Right atrium auricular region (tissue), 2 donors: Measurements from ENCODE around the gene MBD3. TPM values are rescaled to one million over a fixed set of nuclear protein-coding genes. Genes with fewer than 3 reads are reported as not detected.

Experiments used
- DNase-seq: peaks from one replicate; pipeline ENCODE4 v3.0.0-alpha.2; 2019; ENCODE audit warnings: low spot score
- H3K27ac ChIP-seq, 2 donors: fragments of 200-600 bp; sonication (generic); 1 replicate in 1 of 2; 2 replicates in 1 of 2; pipeline ENCODE4 v1.5.1; 2016 to 2019
- H3K27me3 ChIP-seq, 2 donors: fragments of 200-600 bp; sonication (generic); one replicate each; pipeline versions ENCODE4 v1.5.1 to v1.6.0; 2017 to 2019
- H3K36me3 ChIP-seq: fragments of 200-600 bp; sonication (generic); one replicate; pipeline ENCODE4 v1.5.1; 2016
- H3K4me1 ChIP-seq, 2 donors: fragments of 200-600 bp; sonication (generic); one replicate each; pipeline versions ENCODE4 v1.5.1 to v1.6.0; 2017 to 2019
- H3K4me3 ChIP-seq, 2 donors: fragments of 200-600 bp; sonication (generic); 1 replicate in 1 of 2; 2 replicates in 1 of 2; pipeline ENCODE4 v1.5.1; 2017 to 2019; ENCODE audit warnings: mild to moderate bottlenecking in 1 of 2, moderate library complexity in 1 of 2
- H3K9me3 ChIP-seq, 2 donors: fragments of 200-600 bp; sonication (generic); one replicate each; pipeline ENCODE4 v1.5.1; 2019
- CTCF ChIP-seq, 2 donors: fragments of 200-600 bp; sonication (generic); IDR thresholded peaks; one replicate each; pipeline ENCODE4 v1.5.1; 2019; ENCODE audit warnings: antibody characterized with exemption in 2 of 2
- total RNA-seq, 2 donors: library from RNA; depleted of rRNA; stranded (reverse); fragments of >200 nt; gene quantifications; one replicate each; pipeline ENCODE4 v1.1.0, GENCODE V29; 2016

Gene MBD3
- total RNA-seq, 2 donors from 2014 or later = 64.3 to 86.8 TPM

GRCh38 chr19:1528596-1529429 lies 63.9 kb downstream of the MBD3 start:
- Histone ChIP-seq H3K9me3 (no peaks in the 10 kb centered on the region), H3K4me1 (peaks cover 0 to 7% of the 10 kb centered on the region in 2 donors), H3K27ac (no peak overlapping the region), H3K27me3 (peaks cover 0 to 2% of the 10 kb centered on the region in 2 donors), H3K36me3 (no peaks in the 10 kb centered on the region), H3K4me3 (no peak overlapping the region)
- DNase-seq = no peak
- no peak for TF ChIP-seq CTCF (IDR thresholded peaks at IDR 0.05)

DNA sequence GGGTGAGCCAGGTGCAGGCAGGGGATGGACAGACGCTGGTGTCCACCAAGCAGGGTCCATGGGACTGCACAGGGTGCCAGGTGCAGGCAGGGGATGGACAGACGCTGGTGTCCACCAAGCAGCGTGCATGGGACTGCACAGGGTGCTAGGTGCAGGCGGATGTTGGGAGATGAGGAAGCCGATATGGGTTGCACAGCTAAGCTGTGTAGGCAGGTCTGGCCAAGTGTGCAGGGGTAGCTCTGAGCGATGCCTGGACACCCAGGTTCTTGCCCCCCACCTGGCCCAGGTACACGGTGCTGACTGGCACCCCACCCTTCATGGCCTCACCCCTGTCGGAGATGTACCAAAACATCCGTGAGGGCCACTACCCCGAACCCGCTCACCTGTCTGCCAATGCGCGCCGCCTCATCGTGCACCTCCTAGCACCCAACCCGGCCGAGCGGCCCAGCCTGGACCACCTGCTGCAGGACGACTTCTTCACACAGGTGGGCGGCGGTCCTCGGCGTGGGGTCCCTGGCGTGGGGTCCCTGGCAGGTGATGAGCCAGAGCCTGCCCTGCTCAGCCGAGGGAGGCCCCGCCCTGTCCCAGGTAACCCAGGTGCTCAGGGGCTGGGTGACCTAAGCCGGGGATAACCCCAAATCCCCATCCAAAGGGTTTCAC lies 64.9 kb downstream of the MBD3 start:
- TF ChIP-seq CTCF (IDR thresholded peaks at IDR 0.05) = no peak
- H3K36me3 ChIP-seq = no peaks in the 10 kb centered on the region
- H3K4me1 ChIP-seq = peaks cover 0 to 12% of the 10 kb centered on the region in 2 donors
- H3K27me3 ChIP-seq = peaks cover 0 to 2% of the 10 kb centered on the region in 2 donors
- H3K27ac ChIP-seq = no peak overlapping the region
- no peak for DNase-seq
- H3K4me3 ChIP-seq = no peak overlapping the region
- H3K9me3 ChIP-seq = no peaks in the 10 kb centered on the region

GRCh38 chr19:1526979-1527649 lies 65.6 kb downstream of the MBD3 start:
- Histone ChIP-seq H3K36me3 (no peaks in the 10 kb centered on the region), H3K9me3 (no peaks in the 10 kb centered on the region), H3K27me3 (peaks cover 0 to 2% of the 10 kb centered on the region in 2 donors), H3K4me1 (peaks cover 0 to 12% of the 10 kb centered on the region in 2 donors), H3K27ac (no peak overlapping the region), H3K4me3 (no peak overlapping the region)
- TF ChIP-seq CTCF (IDR thresholded peaks at IDR 0.05) = no peak
- DNase-seq = no peak

- Histone ChIP-seq H3K9me3 (no peaks in the 10 kb centered on the region), H3K27ac (no peak overlapping the region), H3K36me3 (no peaks in the 10 kb centered on the region), H3K4me3 (no peak overlapping the region), H3K27me3 (peaks cover 0 to 2% of the 10 kb centered on the region in 2 donors), H3K4me1 (peaks cover 0 to 12% of the 10 kb centered on the region in 2 donors)
- no peak for DNase-seq
- TF ChIP-seq CTCF (IDR thresholded peaks at IDR 0.05) = no peak
Observed at GRCh38 chr19:1526066-1526778, 66.4 kb downstream of the MBD3 start.

GRCh38 chr19:1525343-1525742 lies 67.3 kb downstream of the MBD3 start:
- TF ChIP-seq CTCF (IDR thresholded peaks at IDR 0.05) = no peak
- Histone ChIP-seq H3K4me3 (no peak overlapping the region), H3K9me3 (no peaks in the 10 kb centered on the region), H3K4me1 (peaks cover 0 to 12% of the 10 kb centered on the region in 2 donors), H3K36me3 (no peaks in the 10 kb centered on the region), H3K27me3 (peaks cover 0 to 2% of the 10 kb centered on the region in 2 donors), H3K27ac (no peak overlapping the region)
- no peak for DNase-seq
